WTC11 (cell line): ENCODE results near the gene MCRIP2. TPM values are rescaled to one million over a fixed set of nuclear protein-coding genes. Genes with fewer than 3 reads are reported as not detected.

Experiments
- ATAC-seq: fragments of 200-7000 bp; cut with Tn5 transposase; 2 replicates; pipeline ENCODE4 v1.10.0; 2021; ENCODE audit warnings: mild to moderate bottlenecking, moderate library complexity
- CTCF ChIA-PET: fragments of 300-600 bp; sonication (Branson Sonifier 250); formaldehyde crosslinking; loops from one replicate; lab custom pipeline; 2021; ENCODE audit warnings: antibody characterized with exemption; lab: Charles Lee
- POLR2A ChIA-PET: fragments of 350-600 bp; sonication (Branson Sonifier 250); formaldehyde crosslinking; loops from one replicate; lab custom pipeline; 2021; ENCODE audit warnings: antibody characterized with exemption; lab: Charles Lee
- DNase-seq: peaks from one replicate; pipeline ENCODE4 v3.0.0; 2021; ENCODE audit warnings: low spot score
- H3K27ac Mint-ChIP-seq: 2 replicates; pipeline ENCODE4 v1.8.0; 2021; ENCODE audit warnings: mixed read lengths
- H3K27me3 Mint-ChIP-seq: 2 replicates; pipeline ENCODE4 v1.8.0; 2021; ENCODE audit warnings: low read depth, mild to moderate bottlenecking, moderate library complexity, mixed read lengths
- H3K36me3 Mint-ChIP-seq: 2 replicates; pipeline ENCODE4 v1.8.0; 2021; ENCODE audit warnings: mixed read lengths
- H3K4me1 Mint-ChIP-seq: 2 replicates; pipeline ENCODE4 v1.8.0; 2022; ENCODE audit warnings: mixed read lengths
- H3K4me3 Mint-ChIP-seq: 2 replicates; pipeline ENCODE4 v1.8.0; 2021; ENCODE audit warnings: mild to moderate bottlenecking, moderate library complexity, mixed read lengths
- H3K9me3 Mint-ChIP-seq: 2 replicates; pipeline ENCODE4 v1.8.0; 2021; ENCODE audit warnings: mixed read lengths
- CBFB ChIP-seq: sonication (generic); formaldehyde crosslinking; IDR thresholded peaks from 2 replicates; pipeline ENCODE4 v1.8.1; 2022; ENCODE audit warnings: mild to moderate bottlenecking, low read depth, missing genetic modification reagents
- IRF2 ChIP-seq: sonication (generic); formaldehyde crosslinking; IDR thresholded peaks from 2 replicates; pipeline ENCODE4 v1.8.0; 2022; ENCODE audit warnings: low read depth, missing genetic modification reagents, borderline replicate concordance
- NFYB ChIP-seq: sonication (generic); formaldehyde crosslinking; conservative IDR thresholded peaks from 2 replicates; pipeline ENCODE4 v1.8.0; 2022; ENCODE audit warnings: low read depth, missing genetic modification reagents
- RELA ChIP-seq: sonication (generic); formaldehyde crosslinking; IDR thresholded peaks from 2 replicates; pipeline ENCODE4 v1.8.1; 2022; ENCODE audit warnings: missing genetic modification reagents, mild to moderate bottlenecking, borderline replicate concordance
- TP53 ChIP-seq: sonication (generic); formaldehyde crosslinking; IDR thresholded peaks from 2 replicates; pipeline ENCODE4 v1.8.1; 2023; ENCODE audit warnings: mild to moderate bottlenecking, missing genetic modification reagents
- ZBTB21 ChIP-seq: sonication (generic); formaldehyde crosslinking; IDR thresholded peaks from 2 replicates; pipeline ENCODE4 v1.8.1; 2023; ENCODE audit warnings: mild to moderate bottlenecking, missing genetic modification reagents, borderline replicate concordance
- ZNF219 ChIP-seq: sonication (generic); formaldehyde crosslinking; IDR thresholded peaks from 2 replicates; pipeline ENCODE4 v1.8.0; 2023; ENCODE audit warnings: missing genetic modification reagents, mild to moderate bottlenecking, borderline replicate concordance
- ZNF671 ChIP-seq: fragments of 250-450 bp; sonication (Bioruptor Pico); IDR thresholded peaks from 2 replicates; pipeline ENCODE4 v1.8.0; 2021; ENCODE audit warnings: mild to moderate bottlenecking
- total RNA-seq: library from RNA; stranded (reverse); gene quantifications from 3 replicates; pipeline ENCODE4 v1.2.3, GENCODE V29; 2021
- TF ChIP-seq, protein P1 (sequence below): fragments of 250-450 bp; sonication (Bioruptor Pico); IDR thresholded peaks from 2 replicates; pipeline ENCODE4 v1.9.0; 2021; ENCODE audit warnings: moderate library complexity, mild to moderate bottlenecking, inconsistent platforms, borderline replicate concordance
- TF ChIP-seq, protein P2 (sequence below): sonication (generic); formaldehyde crosslinking; IDR thresholded peaks from 2 replicates; pipeline ENCODE4 v1.8.1; 2022; ENCODE audit warnings: low read depth, mild to moderate bottlenecking, moderate library complexity, missing genetic modification reagents, borderline replicate concordance
- TF ChIP-seq, protein P3 (sequence below): sonication (generic); formaldehyde crosslinking; conservative IDR thresholded peaks from 2 replicates; pipeline ENCODE4 v1.8.1; 2023; ENCODE audit warnings: mild to moderate bottlenecking, low read depth, missing genetic modification reagents, moderate library complexity
- TF ChIP-seq, protein P4 (sequence below): sonication (generic); formaldehyde crosslinking; IDR thresholded peaks from 2 replicates; pipeline ENCODE4 v1.8.0; 2023; ENCODE audit warnings: mild to moderate bottlenecking, missing genetic modification reagents
- TF ChIP-seq, protein P5 (sequence below): sonication (generic); formaldehyde crosslinking; IDR thresholded peaks from 2 replicates; pipeline ENCODE4 v1.8.0; 2022; ENCODE audit warnings: mild to moderate bottlenecking, missing genetic modification reagents
- TF ChIP-seq, protein P6 (sequence below): sonication (generic); formaldehyde crosslinking; IDR thresholded peaks from 2 replicates; pipeline ENCODE4 v1.8.1; 2023; ENCODE audit warnings: mild to moderate bottlenecking, missing genetic modification reagents, moderate library complexity

Gene MCRIP2
- total RNA-seq, 1 experiment from 2014 or later = 63.3 TPM

DNA sequence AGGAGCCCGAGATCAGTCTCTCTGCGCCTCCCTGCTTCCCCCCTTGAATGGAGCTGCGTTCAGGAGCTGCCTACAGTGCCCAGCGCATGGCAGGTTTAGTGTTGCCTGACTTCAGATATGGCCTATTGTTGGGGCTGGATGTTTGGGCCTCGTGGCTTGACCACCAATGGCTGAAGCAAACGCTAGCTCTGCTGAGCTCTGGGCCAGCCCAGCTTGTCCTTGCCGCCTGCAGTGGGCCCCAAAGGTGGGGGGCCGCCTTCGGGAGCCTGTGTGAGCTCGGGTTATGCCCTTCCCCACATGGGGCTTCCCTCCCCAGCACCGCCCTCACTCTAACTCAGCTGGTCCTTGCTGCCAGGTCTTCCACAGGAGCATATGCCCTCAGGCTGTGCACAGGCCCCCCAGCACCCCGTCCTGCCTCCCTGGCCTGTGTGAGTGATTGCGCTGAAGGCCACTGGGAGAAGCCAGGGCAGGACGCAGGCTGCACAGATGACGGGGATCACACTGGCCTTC is 3.5 kb upstream of the MCRIP2 start:
- Mint-ChIP-seq H3K9me3 (no peaks in the 10 kb centered on the region), H3K4me3 (peak overlapping the region; percentile 61), H3K4me1 (peaks cover 19% of the 10 kb centered on the region), H3K27me3 (peaks cover 4% of the 10 kb centered on the region; the same call in 1 of the 2 replicates), H3K27ac (peak overlapping the region; percentile 63; the same call in 1 of the 2 replicates), H3K36me3 (no peaks in the 10 kb centered on the region)
- peak; percentile 45 for DNase-seq
- ChIA-PET POLR2A (interaction anchor here (0.8 to 1.5 kb wide), 4 partner anchors 10 to 30 kb away, joined by 3 to 7 read pairs (median 4); partner anchors contain the start of genes RHOT2 and WDR90), CTCF (interaction anchor here (0.8 to 4.0 kb wide), 11 partner anchors 10 to 285 kb away, joined by 3 to 37 read pairs (median 5); partner anchors contain the start of genes RHOT2 and WDR90)
- TF ChIP-seq, protein P1, sequence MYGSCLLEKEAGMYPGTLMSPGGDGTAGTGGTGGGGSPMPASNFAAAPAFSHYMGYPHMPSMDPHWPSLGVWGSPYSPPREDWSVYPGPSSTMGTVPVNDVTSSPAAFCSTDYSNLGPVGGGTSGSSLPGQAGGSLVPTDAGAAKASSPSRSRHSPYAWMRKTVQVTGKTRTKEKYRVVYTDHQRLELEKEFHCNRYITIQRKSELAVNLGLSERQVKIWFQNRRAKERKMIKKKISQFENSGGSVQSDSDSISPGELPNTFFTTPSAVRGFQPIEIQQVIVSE (CRISPR knock-in tag) = no peak
- TF ChIP-seq, protein P2, sequence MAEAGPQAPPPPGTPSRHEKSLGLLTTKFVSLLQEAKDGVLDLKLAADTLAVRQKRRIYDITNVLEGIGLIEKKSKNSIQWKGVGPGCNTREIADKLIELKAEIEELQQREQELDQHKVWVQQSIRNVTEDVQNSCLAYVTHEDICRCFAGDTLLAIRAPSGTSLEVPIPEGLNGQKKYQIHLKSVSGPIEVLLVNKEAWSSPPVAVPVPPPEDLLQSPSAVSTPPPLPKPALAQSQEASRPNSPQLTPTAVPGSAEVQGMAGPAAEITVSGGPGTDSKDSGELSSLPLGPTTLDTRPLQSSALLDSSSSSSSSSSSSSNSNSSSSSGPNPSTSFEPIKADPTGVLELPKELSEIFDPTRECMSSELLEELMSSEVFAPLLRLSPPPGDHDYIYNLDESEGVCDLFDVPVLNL (CRISPR knock-in tag) = no peak
- TF ChIP-seq TP53 (CRISPR knock-in tag) (0 out of 2 replicates have a peak, but pooled peaks have one; percentile 47), CBFB (CRISPR knock-in tag) (0 out of 2 replicates have a peak, but pooled peaks have one; percentile 49), NFYB (CRISPR knock-in tag) (no peak), ZNF671 (CRISPR knock-in tag) (no peak), ZBTB21 (CRISPR knock-in tag) (0 out of 2 replicates have a peak, but pooled peaks have one; percentile 34)
- TF ChIP-seq, protein P3, sequence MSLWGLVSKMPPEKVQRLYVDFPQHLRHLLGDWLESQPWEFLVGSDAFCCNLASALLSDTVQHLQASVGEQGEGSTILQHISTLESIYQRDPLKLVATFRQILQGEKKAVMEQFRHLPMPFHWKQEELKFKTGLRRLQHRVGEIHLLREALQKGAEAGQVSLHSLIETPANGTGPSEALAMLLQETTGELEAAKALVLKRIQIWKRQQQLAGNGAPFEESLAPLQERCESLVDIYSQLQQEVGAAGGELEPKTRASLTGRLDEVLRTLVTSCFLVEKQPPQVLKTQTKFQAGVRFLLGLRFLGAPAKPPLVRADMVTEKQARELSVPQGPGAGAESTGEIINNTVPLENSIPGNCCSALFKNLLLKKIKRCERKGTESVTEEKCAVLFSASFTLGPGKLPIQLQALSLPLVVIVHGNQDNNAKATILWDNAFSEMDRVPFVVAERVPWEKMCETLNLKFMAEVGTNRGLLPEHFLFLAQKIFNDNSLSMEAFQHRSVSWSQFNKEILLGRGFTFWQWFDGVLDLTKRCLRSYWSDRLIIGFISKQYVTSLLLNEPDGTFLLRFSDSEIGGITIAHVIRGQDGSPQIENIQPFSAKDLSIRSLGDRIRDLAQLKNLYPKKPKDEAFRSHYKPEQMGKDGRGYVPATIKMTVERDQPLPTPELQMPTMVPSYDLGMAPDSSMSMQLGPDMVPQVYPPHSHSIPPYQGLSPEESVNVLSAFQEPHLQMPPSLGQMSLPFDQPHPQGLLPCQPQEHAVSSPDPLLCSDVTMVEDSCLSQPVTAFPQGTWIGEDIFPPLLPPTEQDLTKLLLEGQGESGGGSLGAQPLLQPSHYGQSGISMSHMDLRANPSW (CRISPR knock-in tag) = 0 out of 2 replicates have a peak, but pooled peaks have one; percentile 68
- TF ChIP-seq, protein P4, sequence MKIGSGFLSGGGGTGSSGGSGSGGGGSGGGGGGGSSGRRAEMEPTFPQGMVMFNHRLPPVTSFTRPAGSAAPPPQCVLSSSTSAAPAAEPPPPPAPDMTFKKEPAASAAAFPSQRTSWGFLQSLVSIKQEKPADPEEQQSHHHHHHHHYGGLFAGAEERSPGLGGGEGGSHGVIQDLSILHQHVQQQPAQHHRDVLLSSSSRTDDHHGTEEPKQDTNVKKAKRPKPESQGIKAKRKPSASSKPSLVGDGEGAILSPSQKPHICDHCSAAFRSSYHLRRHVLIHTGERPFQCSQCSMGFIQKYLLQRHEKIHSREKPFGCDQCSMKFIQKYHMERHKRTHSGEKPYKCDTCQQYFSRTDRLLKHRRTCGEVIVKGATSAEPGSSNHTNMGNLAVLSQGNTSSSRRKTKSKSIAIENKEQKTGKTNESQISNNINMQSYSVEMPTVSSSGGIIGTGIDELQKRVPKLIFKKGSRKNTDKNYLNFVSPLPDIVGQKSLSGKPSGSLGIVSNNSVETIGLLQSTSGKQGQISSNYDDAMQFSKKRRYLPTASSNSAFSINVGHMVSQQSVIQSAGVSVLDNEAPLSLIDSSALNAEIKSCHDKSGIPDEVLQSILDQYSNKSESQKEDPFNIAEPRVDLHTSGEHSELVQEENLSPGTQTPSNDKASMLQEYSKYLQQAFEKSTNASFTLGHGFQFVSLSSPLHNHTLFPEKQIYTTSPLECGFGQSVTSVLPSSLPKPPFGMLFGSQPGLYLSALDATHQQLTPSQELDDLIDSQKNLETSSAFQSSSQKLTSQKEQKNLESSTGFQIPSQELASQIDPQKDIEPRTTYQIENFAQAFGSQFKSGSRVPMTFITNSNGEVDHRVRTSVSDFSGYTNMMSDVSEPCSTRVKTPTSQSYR (CRISPR knock-in tag) = peak; percentile 49; the same call in 1 of the 2 replicates
- TF ChIP-seq, protein P5, sequence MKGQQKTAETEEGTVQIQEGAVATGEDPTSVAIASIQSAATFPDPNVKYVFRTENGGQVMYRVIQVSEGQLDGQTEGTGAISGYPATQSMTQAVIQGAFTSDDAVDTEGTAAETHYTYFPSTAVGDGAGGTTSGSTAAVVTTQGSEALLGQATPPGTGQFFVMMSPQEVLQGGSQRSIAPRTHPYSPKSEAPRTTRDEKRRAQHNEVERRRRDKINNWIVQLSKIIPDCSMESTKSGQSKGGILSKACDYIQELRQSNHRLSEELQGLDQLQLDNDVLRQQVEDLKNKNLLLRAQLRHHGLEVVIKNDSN (CRISPR knock-in tag) = no peak
- no peak for ATAC-seq

DNA sequence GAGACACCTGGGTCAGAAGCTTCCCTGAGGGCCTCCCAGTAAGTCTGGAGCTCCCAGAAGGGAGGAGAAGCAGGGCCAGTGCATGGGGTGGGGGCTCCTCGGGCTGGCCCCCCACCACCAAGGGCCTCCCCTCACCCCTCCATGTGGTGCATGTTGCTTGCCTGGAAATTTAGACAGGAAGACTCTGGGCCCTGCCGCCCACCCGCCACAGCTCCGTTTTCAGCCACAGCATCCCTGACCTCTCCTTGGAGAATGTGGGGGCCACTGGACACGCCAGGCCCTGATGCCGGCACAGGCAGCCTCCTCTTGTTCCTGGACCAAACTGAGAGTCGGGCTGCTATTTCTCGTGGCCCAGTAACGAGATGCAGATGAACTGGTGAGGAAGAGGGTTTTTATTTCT is 2.8 kb upstream of the MCRIP2 start:
- no peak for DNase-seq
- ChIA-PET POLR2A (interaction anchor here (0.8 to 1.5 kb wide), 2 partner anchors 9 to 22 kb away, joined by 5 to 7 read pairs; no protein-coding TSS in a partner anchor), CTCF (interaction anchor here (0.5 to 4.0 kb wide), 13 partner anchors 9 to 361 kb away, joined by 3 to 37 read pairs (median 5); partner anchors contain the start of genes RHOT2 and WDR90)
- Mint-ChIP-seq H3K4me1 (peaks cover 19% of the 10 kb centered on the region), H3K4me3 (peak overlapping the region; percentile 36), H3K36me3 (no peaks in the 10 kb centered on the region), H3K27ac (peak overlapping the region; percentile 72), H3K27me3 (peaks cover 4% of the 10 kb centered on the region; the same call in 1 of the 2 replicates), H3K9me3 (no peaks in the 10 kb centered on the region)
- no peak for ATAC-seq
- TF ChIP-seq ZNF219 (CRISPR knock-in tag) (no peak), IRF2 (no peak), RELA (CRISPR knock-in tag) (no peak)
- TF ChIP-seq, protein P6, sequence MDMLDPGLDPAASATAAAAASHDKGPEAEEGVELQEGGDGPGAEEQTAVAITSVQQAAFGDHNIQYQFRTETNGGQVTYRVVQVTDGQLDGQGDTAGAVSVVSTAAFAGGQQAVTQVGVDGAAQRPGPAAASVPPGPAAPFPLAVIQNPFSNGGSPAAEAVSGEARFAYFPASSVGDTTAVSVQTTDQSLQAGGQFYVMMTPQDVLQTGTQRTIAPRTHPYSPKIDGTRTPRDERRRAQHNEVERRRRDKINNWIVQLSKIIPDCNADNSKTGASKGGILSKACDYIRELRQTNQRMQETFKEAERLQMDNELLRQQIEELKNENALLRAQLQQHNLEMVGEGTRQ = no peak
